ENCODE results near the gene MRPS30.

DNA sequence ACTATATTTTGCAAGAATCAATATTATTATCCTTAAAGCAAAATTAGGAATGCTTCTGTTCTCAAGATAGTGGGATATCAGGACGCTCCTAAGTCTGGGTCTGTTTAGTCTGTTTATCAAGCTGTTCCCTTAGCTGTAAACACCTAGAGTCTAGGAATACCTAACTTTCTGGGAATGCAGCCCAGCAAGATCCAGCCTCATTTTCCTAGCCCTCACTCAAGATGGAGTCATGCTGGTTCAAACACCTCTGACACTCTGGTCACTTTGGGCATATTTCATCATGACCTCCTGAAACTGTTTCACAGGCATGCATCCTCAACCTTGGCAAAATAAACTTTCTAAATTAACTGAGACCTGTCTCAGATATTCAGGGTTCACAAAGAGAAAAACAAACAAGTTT lies 14.4 kb upstream of the MRPS30 start:
- TF ChIP-seq, protein P1, sequence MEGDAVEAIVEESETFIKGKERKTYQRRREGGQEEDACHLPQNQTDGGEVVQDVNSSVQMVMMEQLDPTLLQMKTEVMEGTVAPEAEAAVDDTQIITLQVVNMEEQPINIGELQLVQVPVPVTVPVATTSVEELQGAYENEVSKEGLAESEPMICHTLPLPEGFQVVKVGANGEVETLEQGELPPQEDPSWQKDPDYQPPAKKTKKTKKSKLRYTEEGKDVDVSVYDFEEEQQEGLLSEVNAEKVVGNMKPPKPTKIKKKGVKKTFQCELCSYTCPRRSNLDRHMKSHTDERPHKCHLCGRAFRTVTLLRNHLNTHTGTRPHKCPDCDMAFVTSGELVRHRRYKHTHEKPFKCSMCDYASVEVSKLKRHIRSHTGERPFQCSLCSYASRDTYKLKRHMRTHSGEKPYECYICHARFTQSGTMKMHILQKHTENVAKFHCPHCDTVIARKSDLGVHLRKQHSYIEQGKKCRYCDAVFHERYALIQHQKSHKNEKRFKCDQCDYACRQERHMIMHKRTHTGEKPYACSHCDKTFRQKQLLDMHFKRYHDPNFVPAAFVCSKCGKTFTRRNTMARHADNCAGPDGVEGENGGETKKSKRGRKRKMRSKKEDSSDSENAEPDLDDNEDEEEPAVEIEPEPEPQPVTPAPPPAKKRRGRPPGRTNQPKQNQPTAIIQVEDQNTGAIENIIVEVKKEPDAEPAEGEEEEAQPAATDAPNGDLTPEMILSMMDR (IDR thresholded peaks at IDR 0.05) = no peak
- TF ChIP-seq POLR2A (IDR thresholded peaks at IDR 0.05) = no peak
